SK-N-SH treated with all-trans-retinoic acid at 6 μM for 48 hours (cell line): Measurements from ENCODE around the gene EPHA8.

ENCODE experiments used
- ATAC-seq: fragments of 200-7000 bp; cut with Tn5 transposase; 3 replicates; pipeline ENCODE4 v1.9.1; 2020; ENCODE audit warnings: mild to moderate bottlenecking, moderate library complexity
- ARNTL ChIP-seq: fragments of 450-650 bp; formaldehyde crosslinking; IDR thresholded peaks from 2 replicates; pipeline ENCODE4 v1.5.0; 2020; ENCODE audit warnings: low read depth, mild to moderate bottlenecking, moderate library complexity, borderline replicate concordance
- BACH2 ChIP-seq: fragments of 250-450 bp; sonication (Bioruptor Pico); IDR thresholded peaks from 2 replicates; pipeline ENCODE4 v1.9.0; 2021; ENCODE audit warnings: mild to moderate bottlenecking, borderline replicate concordance
- CSDC2 ChIP-seq: fragments of 250-450 bp; sonication (Bioruptor Pico); IDR thresholded peaks from 2 replicates; pipeline ENCODE4 v1.5.0; 2020; ENCODE audit warnings: mild to moderate bottlenecking, moderate library complexity
- GLIS3 ChIP-seq: fragments of 250-450 bp; sonication (Bioruptor Pico); IDR thresholded peaks from 2 replicates; pipeline ENCODE4 v1.5.0; 2020; ENCODE audit warnings: mild to moderate bottlenecking, moderate library complexity
- ISL1 ChIP-seq: fragments of 250-450 bp; sonication (Bioruptor Pico); IDR thresholded peaks from 2 replicates; pipeline ENCODE4 v2.1.2; 2022; ENCODE audit warnings: mild to moderate bottlenecking, moderate library complexity
- OSR1 ChIP-seq: fragments of 250-450 bp; sonication (Bioruptor Pico); IDR thresholded peaks from 2 replicates; pipeline ENCODE4 v1.8.0; 2022; ENCODE audit warnings: moderate library complexity, mild to moderate bottlenecking, inconsistent platforms
- PPARA ChIP-seq: fragments of 250-450 bp; sonication (Bioruptor Pico); IDR thresholded peaks from 2 replicates; pipeline ENCODE4 v1.5.0; 2020; ENCODE audit warnings: mild to moderate bottlenecking, borderline replicate concordance
- RARB ChIP-seq: fragments of 250-450 bp; sonication (Bioruptor Pico); IDR thresholded peaks from 2 replicates; pipeline ENCODE4 v1.8.0; 2021; ENCODE audit warnings: mild to moderate bottlenecking, moderate library complexity
- SNAI2 ChIP-seq: fragments of 250-450 bp; sonication (Bioruptor Pico); IDR thresholded peaks from 2 replicates; pipeline ENCODE4 v1.5.0; 2020; ENCODE audit warnings: mild to moderate bottlenecking, moderate library complexity
- TCF4 ChIP-seq: fragments of 250-450 bp; sonication (Bioruptor Pico); IDR thresholded peaks from 2 replicates; pipeline ENCODE4 v1.8.0; 2021; ENCODE audit warnings: mild to moderate bottlenecking, moderate library complexity, borderline replicate concordance
- TOX ChIP-seq: fragments of 250-450 bp; sonication (Bioruptor Pico); IDR thresholded peaks from 2 replicates; pipeline ENCODE4 v1.8.0; 2021; ENCODE audit warnings: mild to moderate bottlenecking, moderate library complexity, borderline replicate concordance
- ZFP3 ChIP-seq: fragments of 250-450 bp; sonication (Bioruptor Pico); IDR thresholded peaks from 2 replicates; pipeline ENCODE4 v1.5.0; 2020; ENCODE audit warnings: mild to moderate bottlenecking, moderate library complexity
- ZNF565 ChIP-seq: fragments of 450-650 bp; formaldehyde crosslinking; conservative IDR thresholded peaks from 2 replicates; pipeline ENCODE4 v1.5.0; 2020; ENCODE audit warnings: low read depth, mild to moderate bottlenecking, moderate library complexity
- ZNF70 ChIP-seq: fragments of 450-650 bp; formaldehyde crosslinking; IDR thresholded peaks from 2 replicates; pipeline ENCODE4 v1.5.0; 2020; ENCODE audit warnings: mild to moderate bottlenecking, moderate library complexity
- ZNF8 ChIP-seq: fragments of 450-650 bp; formaldehyde crosslinking; IDR thresholded peaks from 2 replicates; pipeline ENCODE4 v1.5.0; 2020; ENCODE audit warnings: mild to moderate bottlenecking, moderate library complexity
- TF ChIP-seq, protein P1 (sequence below): fragments of 250-450 bp; sonication (Bioruptor Pico); IDR thresholded peaks from 2 replicates; pipeline ENCODE4 v1.5.1; 2020; ENCODE audit warnings: low read depth, mild to moderate bottlenecking, moderate library complexity
- TF ChIP-seq, protein P2 (sequence below): fragments of 250-450 bp; sonication (Bioruptor Pico); IDR thresholded peaks from 2 replicates; pipeline ENCODE4 v1.5.0; 2020; ENCODE audit warnings: mild to moderate bottlenecking, moderate library complexity
- TF ChIP-seq, protein P3 (sequence below): fragments of 250-450 bp; sonication (Bioruptor Pico); IDR thresholded peaks from 2 replicates; pipeline ENCODE4 v1.5.1; 2021; ENCODE audit warnings: mild to moderate bottlenecking, moderate library complexity
- TF ChIP-seq, protein P4 (sequence below): fragments of 250-450 bp; sonication (Bioruptor Pico); IDR thresholded peaks from 2 replicates; pipeline ENCODE4 v1.8.0; 2021; ENCODE audit warnings: low read depth, mild to moderate bottlenecking, moderate library complexity, borderline replicate concordance

The EPHA8 gene

DNA sequence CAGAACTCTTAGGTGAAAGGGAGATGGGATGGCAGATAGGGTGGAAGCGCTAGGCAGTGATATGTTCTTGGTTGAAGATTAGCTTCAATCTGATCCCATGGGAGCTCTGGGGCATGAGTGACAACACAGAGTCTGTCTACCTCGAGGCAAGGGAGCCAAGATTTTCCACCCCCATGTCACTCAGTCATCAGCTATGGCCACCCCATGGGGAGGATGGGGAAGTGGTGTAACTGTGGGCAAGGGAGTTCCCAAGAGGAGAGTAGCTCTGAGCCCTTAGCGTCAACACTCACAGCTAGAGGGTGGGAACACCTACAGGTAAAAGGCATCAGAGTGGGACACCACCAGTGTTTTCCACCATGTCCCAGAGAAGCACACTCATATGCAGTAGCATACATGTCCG lies 42.9 kb downstream of the EPHA8 start:
- TF ChIP-seq, protein P1, sequence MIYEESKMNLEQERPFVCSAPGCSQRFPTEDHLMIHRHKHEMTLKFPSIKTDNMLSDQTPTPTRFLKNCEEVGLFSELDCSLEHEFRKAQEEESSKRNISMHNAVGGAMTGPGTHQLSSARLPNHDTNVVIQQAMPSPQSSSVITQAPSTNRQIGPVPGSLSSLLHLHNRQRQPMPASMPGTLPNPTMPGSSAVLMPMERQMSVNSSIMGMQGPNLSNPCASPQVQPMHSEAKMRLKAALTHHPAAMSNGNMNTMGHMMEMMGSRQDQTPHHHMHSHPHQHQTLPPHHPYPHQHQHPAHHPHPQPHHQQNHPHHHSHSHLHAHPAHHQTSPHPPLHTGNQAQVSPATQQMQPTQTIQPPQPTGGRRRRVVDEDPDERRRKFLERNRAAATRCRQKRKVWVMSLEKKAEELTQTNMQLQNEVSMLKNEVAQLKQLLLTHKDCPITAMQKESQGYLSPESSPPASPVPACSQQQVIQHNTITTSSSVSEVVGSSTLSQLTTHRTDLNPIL (CRISPR knock-in tag): no peak
- ATAC-seq: no peak

DNA sequence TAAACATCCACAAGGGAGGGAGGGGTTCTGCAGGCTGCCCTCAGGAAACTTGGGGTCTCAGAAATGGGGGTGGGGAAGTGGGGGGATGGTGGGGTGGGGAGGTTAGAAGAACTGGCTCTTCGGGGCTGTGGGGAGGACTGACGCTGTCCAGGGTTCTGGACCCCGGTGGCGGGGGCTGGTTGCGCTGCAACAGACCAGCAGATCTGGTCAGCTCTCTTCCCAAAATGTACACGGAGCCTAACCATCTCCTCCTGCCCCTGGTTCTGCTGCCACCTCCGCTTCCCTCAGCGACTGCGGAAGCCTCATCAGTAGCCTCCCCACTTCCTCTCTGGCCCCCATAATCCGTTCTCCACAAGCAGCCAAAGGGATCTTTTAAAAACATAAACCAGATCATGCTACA lies 43.9 kb downstream of the EPHA8 start:
- ATAC-seq: no peak
- no peak for TF ChIP-seq PPARA (CRISPR knock-in tag)
- TF ChIP-seq ZNF70: no peak
- no peak for TF ChIP-seq RARB
- TF ChIP-seq, protein P1 (CRISPR knock-in tag): no peak
- no peak for TF ChIP-seq OSR1 (CRISPR knock-in tag)
- TF ChIP-seq TOX: no peak
- TF ChIP-seq, protein P2, sequence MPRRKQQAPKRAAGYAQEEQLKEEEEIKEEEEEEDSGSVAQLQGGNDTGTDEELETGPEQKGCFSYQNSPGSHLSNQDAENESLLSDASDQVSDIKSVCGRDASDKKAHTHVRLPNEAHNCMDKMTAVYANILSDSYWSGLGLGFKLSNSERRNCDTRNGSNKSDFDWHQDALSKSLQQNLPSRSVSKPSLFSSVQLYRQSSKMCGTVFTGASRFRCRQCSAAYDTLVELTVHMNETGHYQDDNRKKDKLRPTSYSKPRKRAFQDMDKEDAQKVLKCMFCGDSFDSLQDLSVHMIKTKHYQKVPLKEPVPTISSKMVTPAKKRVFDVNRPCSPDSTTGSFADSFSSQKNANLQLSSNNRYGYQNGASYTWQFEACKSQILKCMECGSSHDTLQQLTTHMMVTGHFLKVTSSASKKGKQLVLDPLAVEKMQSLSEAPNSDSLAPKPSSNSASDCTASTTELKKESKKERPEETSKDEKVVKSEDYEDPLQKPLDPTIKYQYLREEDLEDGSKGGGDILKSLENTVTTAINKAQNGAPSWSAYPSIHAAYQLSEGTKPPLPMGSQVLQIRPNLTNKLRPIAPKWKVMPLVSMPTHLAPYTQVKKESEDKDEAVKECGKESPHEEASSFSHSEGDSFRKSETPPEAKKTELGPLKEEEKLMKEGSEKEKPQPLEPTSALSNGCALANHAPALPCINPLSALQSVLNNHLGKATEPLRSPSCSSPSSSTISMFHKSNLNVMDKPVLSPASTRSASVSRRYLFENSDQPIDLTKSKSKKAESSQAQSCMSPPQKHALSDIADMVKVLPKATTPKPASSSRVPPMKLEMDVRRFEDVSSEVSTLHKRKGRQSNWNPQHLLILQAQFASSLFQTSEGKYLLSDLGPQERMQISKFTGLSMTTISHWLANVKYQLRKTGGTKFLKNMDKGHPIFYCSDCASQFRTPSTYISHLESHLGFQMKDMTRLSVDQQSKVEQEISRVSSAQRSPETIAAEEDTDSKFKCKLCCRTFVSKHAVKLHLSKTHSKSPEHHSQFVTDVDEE (CRISPR knock-in tag): no peak
- TF ChIP-seq, all 23 proteins: peak for 0

DNA sequence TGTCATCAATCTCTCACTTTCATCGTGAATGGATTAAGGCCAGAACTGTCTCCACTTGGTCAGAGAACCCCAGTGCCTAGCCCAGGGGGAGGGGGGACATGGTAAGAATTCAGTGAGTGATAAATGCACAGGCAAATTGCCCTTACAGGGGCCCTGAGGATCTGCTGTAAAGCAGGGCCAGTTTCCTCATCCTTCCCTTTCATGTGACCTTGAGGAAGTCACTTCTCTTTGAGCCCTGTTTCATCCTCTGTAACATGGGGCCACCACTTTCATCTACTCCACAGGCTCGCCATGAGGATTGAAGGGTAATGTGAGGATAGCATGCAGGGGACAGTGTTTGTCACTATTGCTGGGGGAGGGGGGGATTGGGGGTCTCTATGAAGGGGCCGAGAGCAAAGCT lies 45.1 kb downstream of the EPHA8 start:
- TF ChIP-seq TOX (no peak), ZFP3 (CRISPR knock-in tag) (no peak), ISL1 (CRISPR knock-in tag) (no peak), CSDC2 (CRISPR knock-in tag) (no peak), OSR1 (CRISPR knock-in tag) (no peak), PPARA (CRISPR knock-in tag) (no peak), BACH2 (CRISPR knock-in tag) (no peak), RARB (no peak), SNAI2 (no peak), ZNF565 (CRISPR knock-in tag) (no peak), ZNF8 (no peak), ZNF70 (no peak), ARNTL (no peak), GLIS3 (no peak), TCF4 (CRISPR knock-in tag) (no peak)
- TF ChIP-seq, protein P3, sequence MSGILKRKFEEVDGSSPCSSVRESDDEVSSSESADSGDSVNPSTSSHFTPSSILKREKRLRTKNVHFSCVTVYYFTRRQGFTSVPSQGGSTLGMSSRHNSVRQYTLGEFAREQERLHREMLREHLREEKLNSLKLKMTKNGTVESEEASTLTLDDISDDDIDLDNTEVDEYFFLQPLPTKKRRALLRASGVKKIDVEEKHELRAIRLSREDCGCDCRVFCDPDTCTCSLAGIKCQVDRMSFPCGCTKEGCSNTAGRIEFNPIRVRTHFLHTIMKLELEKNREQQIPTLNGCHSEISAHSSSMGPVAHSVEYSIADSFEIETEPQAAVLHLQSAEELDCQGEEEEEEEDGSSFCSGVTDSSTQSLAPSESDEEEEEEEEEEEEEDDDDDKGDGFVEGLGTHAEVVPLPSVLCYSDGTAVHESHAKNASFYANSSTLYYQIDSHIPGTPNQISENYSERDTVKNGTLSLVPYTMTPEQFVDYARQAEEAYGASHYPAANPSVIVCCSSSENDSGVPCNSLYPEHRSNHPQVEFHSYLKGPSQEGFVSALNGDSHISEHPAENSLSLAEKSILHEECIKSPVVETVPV (CRISPR knock-in tag): no peak
- TF ChIP-seq, protein P4, sequence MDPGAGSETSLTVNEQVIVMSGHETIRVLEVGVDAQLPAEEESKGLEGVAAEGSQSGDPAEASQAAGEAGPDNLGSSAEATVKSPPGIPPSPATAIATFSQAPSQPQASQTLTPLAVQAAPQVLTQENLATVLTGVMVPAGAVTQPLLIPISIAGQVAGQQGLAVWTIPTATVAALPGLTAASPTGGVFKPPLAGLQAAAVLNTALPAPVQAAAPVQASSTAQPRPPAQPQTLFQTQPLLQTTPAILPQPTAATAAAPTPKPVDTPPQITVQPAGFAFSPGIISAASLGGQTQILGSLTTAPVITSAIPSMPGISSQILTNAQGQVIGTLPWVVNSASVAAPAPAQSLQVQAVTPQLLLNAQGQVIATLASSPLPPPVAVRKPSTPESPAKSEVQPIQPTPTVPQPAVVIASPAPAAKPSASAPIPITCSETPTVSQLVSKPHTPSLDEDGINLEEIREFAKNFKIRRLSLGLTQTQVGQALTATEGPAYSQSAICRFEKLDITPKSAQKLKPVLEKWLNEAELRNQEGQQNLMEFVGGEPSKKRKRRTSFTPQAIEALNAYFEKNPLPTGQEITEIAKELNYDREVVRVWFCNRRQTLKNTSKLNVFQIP (CRISPR knock-in tag): no peak
- TF ChIP-seq, protein P1 (CRISPR knock-in tag): no peak
- TF ChIP-seq, protein P2 (CRISPR knock-in tag): no peak
- TF ChIP-seq, all 23 proteins: peak for 0
- ATAC-seq: no peak
